Activated T-cell treated with anti-CD3 and anti-CD28 coated beads for 48 hours (primary cell): ENCODE results near the gene PDE11A.
"Not testable (repeated sequence)": the region's sequence is repeated elsewhere in the genome, so short reads cannot be mapped to it uniquely, and the experiment has no call there.

Experiments
- DNase-seq: peaks from one replicate; pipeline ENCODE4 v3.0.0-alpha.2; 2020; ENCODE audit warnings: low read depth

The PDE11A gene

DNA sequence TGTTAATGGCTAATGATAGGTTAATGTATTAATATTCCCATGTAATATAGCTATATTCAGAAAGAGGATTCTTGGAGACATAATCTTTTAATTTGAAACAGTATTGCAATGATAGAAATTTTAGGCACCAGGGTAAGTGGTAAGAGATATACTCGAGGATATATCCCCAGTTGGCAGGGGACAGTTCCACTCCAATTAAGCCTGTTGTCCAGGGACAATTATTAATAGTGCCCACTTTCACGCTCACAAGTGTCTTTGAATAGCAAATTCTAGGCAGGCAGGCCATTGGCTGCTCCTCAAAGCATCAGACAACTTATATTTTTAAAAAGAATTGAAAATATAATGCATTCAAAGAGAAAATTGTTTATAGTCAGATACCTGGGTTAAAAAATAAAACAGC, 190.7 kb downstream of the PDE11A start:
- no peak for DNase-seq

DNA sequence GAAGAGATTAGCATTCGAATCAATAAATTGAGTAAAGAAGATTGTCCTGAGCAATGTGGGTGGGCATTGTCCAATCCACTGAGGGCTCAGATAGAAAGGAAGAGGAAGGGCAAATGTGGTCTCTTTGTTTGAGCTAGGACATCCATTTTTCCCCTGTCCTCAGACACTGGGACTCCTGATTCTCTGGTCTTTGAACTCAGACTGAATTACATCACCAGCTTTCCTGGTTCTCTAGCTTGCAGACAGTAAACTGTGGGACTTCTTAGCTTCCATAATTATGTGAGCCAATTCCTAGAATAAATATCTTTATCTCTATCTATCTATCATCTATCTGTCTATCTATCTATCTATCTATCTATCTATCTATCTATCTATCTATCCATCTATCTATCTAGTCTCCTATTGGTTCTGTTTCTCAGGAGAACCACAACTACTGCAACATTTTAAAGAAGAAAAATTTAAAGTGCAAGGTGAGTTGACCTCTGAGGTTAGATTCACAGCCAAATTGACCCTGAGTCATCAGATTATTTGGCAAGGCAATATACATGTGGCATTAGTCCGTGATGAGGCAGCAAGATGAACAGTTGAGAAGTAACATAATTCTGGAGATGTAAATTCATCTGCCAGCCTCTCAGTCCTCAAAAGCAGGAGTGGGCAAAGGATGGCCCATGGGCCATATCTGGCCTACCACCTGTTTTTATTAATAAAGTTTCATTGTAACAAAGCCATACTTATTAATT, 191.4 kb downstream of the PDE11A start:
- DNase-seq = no peak

DNA sequence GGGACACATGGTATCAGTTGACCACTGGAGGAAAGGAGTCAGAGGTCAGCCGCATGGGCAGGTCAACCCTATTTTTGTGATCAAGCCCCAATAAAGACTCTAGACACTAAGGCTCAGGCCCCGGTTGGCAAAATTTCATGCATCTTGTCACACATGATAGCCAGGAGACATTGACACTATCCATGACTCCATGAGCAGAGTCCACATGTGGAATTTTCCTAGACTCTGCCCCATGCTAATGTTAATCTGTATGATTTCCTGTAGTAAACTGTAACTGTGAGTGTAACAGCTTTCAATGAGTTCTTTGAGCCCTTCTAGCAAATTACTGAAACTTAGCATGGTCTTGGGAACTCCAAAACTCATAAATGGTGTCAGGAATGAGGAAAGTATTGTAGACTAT, 192.3 kb downstream of the PDE11A start:
- no peak for DNase-seq

DNA sequence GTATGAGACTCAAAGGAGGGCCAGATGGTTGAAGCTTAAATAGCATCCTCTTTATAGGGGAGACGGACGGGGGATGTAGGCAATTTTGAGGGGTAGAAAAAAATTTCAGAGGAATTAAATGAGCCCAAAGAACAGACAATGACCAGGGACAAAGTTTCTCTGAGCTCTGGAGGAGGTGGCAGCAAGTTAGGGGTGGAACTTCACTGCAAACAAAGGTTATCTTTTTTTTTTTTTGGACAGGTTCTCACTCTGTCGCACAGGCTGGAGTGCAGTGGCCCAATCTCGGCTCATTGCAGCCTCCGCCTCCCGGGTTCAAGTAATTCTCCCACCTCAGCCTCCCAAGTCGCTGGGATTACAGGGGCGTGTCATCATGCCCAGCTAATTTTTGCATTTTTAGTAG, 195.6 kb downstream of the PDE11A start:
- no peak for DNase-seq

DNA sequence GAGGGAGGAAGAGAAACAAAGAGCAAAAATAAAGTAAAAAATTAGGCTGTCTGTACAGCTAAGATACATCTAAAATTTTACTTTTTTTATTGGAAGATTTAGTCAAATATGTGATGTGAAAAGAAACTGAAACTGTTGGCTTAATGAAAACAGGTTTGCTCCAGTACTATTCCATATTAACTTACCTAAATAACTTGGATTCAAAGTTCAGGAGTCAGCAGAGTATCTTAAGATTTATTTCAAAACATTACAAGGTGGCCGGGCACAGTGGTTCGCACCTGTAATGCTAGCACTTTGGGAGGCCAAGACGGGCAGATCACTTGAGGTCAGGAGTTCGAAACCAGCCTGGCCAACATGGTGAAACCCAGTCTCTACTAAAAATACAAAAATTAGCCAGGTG, 197.9 kb downstream of the PDE11A start:
- DNase-seq = no peak

DNA sequence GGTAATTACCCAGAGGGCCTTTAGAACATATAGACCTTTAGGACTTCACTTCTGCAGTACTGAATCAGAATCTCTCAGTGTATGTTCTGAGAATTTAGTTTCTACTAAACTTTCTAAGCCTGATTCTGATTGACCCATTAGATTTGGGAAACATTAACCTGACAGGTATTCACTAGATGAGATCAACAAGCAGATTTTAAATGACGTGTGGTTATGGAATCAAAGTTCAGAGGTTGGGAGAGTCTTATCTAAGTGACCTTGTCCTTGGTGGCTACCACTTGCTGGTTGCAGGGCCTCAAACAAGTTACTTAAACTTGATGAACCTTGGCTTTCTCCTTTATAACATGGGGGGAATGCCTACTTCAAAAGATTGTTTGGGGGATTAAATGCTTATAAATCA, 198.7 kb downstream of the PDE11A start:
- no peak for DNase-seq

DNA sequence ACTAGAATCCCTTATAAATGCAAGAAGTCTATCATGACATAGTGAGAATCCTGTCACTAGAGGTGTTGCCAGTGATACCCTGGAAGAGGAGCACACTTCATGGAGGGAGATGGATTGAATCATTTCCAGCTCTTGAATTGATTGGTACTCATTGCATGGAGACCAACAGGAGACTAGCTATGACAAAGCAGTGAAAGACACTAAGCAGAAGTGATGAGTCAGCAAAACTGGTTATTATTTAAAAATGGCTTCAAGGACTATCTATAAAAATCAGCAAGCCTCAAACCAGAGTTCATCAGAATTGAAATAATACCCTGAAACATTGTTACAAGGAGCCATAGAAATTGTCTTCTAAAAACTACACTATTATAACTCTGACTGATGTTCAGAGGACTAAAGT, 200.3 kb downstream of the PDE11A start:
- DNase-seq = no peak

DNA sequence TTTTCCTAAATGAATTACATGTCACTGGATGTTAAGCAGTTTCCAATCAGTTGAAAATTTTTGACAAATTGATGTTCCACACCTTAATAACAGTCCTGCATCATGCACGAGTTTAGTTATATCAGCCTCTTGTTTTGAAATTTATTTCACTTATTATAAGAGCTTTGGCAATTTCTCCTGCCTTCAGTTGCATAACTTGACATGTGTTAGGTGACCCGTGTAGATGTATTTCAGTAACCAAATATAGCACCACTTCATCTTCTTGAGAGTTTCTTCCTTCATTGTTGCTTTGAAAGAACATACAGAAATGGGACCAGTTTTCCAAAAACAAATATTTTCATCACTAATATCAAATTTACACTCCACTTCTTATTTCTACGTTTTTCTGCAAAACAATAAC, 202.7 kb downstream of the PDE11A start:
- no peak for DNase-seq

DNA sequence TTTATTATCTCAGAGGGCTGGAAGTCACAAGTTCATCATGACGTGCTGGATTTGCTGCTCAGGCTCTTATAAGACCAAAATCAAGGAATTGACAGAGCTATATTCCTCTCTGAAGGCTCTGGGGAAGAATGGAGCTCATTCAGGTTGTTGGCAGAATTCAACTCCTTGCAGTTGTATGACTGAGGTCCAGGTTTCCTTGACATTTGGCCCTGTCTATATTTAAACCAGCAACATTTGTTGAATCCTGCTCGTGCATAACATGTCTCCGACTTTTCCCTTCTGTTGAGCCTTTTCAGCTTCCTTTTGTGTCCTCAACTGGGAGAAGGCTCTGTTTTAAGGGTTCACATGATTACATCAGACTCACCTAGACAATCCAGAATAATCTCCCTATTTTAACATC, 203.4 kb downstream of the PDE11A start:
- DNase-seq = no peak

DNA sequence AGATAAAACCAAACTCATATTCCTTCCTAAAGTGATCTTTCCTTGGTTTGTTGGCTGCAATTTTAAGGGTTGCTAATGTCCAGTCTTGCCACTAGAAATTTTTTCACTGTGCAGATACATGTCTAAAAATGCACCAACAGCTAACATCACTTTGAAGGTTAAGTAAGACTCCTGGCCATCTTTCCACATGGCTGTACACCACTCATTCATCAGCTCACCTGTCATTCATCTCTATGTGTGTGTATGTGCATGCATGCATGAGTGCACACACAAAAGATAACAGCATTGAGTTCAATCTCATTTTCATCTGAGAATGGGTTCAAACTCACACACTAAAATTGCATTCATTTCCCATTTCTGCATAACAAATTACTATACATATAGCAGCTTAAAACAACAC, 203.8 kb downstream of the PDE11A start:
- DNase-seq = no peak

DNA sequence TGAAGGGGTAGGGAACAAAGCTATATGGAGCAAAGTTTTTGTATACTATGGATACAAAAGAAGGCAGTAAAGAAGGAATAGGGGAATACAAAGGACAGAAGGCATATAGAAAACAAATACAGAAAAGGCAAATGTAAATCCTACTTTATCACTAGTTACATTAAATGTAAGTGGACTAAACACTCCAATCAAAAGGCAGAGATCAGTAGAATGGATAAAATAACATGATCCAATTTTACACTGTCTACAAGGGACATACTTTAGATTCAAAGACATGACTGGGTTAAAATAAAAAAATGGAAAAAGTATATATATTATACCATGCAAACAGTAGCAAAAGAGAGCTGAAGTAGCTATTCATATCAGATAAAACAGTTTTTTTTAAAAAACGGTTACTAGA, 215.0 kb downstream of the PDE11A start:
- no peak for DNase-seq

DNA sequence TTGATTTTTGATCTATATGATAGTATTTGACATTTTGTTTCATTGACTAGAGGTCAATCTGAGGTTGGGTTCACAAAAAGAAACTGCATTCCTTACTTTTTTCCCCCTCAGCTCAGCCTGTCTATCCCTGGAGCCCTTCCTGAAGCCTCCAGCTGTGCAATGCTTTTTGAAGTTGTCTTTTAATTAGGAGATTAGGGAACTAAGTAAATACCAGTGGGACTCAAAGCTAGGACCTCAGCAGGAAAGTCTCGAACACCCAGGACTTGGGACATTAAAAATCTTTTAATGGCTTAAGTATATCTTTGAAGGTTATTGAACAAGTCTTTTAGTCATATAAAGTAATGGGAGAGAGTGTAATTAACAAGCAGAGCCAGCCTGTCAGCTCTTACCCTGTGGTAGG, 220.2 kb downstream of the PDE11A start:
- DNase-seq = no peak

DNA sequence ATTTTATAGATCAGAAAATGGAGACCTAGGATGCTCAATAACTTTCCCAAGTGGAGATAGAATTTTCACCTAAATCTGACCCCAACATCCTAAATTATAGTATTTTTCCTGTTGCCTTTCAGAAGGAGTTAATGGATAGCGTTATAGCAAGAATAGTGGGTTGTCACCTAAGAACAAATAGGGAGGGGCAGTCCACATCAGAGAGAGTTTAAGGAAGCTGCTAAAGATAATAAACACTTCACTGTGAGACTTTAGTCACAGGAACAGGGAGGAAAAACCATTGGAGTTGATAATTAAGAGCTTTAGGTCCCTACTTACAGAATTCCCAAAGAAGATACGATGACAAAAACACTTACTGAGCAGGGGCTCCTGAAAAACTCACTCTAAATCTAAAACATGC, 229.4 kb downstream of the PDE11A start:
- no peak for DNase-seq

DNA sequence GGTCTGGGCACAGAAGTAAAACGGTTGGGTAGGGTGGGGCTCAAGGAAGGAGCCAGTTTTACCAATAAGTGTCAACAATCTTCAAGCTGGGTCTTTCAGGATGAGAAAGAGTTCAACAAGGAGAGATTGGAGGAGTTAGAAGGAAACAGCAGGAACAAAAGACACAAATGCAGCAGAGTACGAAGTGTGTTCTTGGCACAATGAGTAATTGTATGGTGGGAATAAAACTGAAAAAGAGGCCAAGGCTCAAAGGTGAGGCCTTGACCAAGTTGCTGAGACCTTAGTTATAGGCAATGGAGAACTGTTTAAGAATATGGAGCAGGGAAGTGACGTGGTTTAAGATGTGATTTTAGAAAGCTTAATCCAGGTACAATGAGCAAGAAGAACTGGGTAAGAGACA, 230.3 kb downstream of the PDE11A start:
- no peak for DNase-seq

DNA sequence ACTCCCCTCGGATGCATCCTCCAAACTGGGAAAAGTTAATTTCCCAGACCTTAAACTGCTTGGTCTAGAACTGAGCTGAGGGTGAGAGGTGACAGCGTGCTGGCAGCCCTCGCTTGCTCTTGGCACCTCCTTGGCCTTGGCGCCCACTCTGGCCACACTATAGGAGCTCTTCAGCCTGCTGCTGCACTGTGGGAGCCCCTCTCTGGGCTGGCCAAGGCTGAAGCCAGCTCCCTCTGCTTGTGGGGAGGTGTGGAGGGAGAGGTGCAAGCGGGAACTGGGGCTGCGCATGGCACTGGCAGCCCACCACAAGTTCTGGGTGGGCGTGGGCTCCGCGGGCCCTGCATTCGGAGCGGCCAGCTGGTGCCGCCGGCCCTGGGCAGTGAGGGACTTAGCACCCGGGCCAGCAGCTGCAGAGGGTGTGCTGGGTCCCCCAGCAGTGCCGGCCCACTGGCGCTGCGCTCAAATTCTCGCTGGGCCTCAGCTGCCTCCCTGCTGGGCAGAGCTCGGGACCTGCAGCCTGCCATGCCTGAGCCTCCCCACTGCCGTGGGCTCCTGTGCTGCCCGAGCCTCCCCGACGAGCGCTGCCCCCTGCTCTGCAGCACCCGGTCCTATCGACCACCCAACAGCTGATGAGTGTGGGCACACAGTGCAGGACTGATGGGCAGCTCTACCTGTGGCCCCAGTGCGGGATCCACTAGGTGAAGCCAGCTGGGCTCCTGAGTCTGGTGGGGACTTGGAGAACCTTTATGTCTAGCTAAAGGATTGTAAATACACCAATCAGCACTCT, 237.0 kb downstream of the PDE11A start:
- not testable (repeated sequence) for DNase-seq

DNA sequence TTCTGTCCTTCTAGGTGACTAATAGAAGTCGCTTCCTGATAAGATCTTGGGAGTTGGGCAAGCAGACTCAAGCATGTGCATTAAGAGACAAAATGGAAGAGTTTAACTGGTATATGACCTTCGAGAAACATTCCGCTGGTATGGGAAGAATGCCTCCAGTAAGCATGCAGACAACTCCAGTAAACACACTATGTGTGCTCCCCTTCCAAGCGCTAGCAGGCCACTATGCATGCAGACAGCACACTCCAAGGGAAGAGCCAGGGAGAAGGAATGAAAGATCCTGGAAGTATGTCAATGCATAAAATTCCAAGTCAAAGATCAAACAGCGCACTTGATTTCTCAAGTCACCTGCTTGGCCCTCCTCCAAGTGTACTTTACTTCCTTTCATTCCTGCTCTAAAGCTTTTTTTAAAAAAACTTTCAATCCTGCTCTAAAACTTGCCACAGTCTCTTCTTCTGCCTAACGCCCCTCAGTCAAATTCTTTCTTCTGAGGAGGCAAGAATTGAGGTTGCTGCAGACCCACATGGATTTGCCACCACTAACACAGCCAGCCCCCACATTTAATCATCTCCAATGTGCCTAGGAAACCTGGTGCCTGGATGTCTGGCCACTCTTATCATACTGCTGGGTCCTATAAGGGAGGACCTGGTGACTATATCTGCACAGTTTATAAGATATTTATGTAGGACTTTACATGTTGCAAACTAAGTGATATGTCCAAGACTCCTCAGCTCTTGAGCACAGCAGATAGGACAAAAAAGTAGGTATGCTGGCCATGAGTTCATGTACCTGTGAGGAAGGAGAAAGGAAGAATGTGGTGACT, 239.8 kb downstream of the PDE11A start:
- DNase-seq = no peak

DNA sequence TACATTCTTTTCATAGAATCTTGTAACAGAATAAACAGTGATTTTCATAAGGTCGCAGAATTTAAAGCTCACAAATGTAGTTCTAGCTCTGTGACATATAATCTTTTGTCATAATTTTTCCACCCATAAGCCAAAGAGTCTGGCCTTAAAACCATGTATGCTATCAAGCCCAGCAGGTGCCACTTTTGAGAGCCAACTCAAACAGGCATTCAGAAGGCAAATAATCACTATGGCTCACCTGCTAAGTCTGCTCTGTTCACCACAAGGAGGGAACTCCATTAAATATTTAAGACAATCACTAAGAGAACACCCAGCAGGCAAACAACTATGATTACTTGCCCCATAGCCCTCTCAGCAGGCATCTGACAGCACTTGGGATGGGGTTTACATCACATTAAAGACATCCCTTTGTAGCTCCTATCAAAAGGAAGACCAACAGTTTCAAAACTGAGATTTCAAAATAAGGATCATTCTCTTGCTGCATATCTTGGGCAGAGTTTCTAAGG, 241.6 kb downstream of the PDE11A start:
- no peak for DNase-seq

DNA sequence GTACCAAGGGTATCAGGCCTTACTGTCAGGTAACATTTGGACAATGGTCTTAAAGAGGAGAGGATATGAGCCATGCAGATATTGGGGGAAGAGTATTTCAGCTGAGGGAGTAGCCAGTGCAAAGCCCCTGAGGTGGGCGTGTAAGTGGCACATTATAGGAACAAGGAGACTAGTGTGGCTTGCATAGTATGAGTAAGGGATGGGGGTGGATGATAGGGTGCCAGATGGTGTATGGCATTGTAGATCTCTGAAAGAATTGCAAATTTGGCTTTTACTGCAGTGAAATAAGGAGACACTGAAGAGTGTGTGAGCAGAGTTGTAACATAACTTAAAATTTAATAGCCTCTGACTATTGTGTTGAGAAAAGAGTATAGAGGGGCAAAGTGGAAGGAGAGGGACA, 244.0 kb downstream of the PDE11A start:
- DNase-seq = no peak

DNA sequence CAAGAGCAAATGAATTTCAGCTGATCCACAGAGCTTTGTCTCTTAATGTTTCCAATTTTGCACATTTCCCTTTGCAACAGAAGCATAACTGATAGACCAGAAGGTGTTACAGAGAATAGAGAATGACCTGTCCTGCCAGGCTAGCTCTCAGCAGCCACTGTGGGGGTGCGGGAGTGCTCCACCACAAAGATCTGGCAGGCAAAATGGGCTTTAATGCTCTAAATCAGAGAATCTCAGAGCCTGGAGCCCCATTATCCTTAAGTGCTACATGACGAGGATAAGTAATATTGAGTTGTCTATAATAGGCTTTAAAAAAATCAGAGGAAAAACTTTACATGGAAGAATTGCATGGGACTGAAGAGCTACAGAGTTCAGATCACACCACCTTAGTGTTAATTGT, 245.7 kb downstream of the PDE11A start:
- DNase-seq = no peak

DNA sequence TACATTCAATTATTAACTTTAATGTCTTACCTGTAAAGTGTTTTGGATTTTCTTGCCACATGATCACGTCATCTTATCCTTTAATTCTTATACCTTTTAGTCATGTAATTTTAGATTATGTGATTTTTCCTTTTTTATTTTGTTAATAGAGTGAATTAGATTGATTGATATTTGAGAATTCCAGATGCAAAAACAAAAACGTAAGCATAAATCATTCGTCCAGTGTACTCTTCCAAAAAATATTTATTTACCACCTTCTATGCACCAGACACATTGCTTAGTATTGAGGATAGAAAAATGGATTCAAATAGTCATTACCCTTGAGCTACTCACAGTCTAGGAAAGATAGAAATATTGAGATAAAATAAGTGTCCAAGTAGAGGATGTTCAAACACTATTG, 249.6 kb downstream of the PDE11A start:
- DNase-seq = no peak

DNA sequence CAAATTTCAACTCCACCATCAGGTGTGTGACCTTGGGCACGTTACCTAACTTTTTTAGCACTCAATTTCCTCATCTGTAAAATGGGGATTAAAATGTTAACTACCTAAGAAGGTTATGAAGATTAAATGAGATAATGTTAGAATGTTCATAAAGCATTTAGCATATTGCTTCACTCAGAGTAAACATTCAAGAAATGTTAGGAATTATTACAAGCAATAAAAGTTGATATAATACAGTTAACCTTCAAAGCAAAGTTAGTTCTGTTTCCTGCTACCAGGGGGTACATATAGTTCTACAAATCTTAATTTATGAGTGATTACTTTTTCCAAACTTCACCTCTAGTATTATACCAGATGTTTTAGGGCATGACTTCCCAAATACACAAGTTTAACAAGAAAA, 254.2 kb downstream of the PDE11A start:
- DNase-seq = no peak

DNA sequence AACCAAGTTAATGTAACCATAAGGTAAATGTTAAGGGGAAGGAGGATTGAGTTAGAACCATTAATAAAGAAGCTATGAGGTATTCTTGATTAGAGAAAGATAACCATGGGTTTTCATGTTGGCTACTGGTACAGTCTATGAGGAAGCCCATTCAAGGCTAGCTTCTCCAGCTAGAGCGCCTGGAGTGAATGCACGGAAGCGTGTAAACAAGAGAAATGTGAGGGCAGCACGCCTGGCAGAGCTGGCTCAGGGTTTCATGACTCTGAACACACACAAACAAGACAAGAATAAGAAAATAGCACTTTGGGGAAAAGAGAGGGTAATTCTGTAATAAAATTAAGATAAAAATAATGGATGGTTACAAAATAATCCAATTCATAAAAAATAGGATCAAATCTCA, 255.3 kb downstream of the PDE11A start:
- DNase-seq = no peak

DNA sequence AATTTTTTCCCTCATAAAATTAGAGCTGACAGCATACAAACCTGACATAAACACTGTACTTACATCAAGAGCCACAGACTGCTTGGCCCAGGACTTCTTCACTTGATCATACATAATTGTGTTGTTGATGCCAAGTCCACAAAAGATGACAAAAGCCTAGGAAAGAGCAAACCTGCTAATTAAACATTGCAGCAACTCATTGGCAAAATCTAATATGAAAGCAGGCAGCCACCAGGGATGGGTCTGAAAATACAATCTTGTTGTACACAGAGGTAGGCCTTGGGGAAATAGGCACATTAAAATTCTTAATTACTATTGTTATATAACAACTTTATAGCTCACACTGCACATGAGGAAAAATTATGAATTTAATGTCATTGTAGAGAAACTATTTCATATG, 255.8 kb downstream of the PDE11A start:
- DNase-seq = no peak
